CD4-positive, CD25-positive, alpha-beta regulatory T cell (primary cell): Measurements from ENCODE around the gene DCAF5. TPM values are rescaled to one million over a fixed set of nuclear protein-coding genes. Genes with fewer than 3 reads are reported as not detected.

Source experiments
- ATAC-seq, 2 donors: fragments of 150-1000 bp; cut with Tn5 transposase; one replicate each; pipeline ENCODE4 v1.10.0; 2021; ENCODE audit warnings: low read depth in 2 of 2, moderate number of reproducible peaks in 2 of 2, moderate library complexity in 1 of 2
- DNase-seq, 3 donors: peaks; one replicate each; pipeline versions ENCODE4 v3.0.0 to v3.0.0-alpha.2; 2012 to 2022; ENCODE audit warnings: mixed read lengths in 1 of 3
- H3K27ac ChIP-seq: one replicate; pipeline ENCODE4 v1.7.0; 2013; ENCODE audit warnings: mild to moderate bottlenecking, low read length; ENCODE audit not compliant: insufficient read depth, poor library complexity, severe bottlenecking
- H3K27me3 ChIP-seq: one replicate; pipeline ENCODE4 v1.7.0; 2013; ENCODE audit warnings: low read length; ENCODE audit not compliant: control insufficient read depth, insufficient read depth
- H3K36me3 ChIP-seq: one replicate; pipeline ENCODE4 v1.7.0; 2013; ENCODE audit warnings: mild to moderate bottlenecking, low read length, moderate library complexity; ENCODE audit not compliant: control insufficient read depth, insufficient read depth
- H3K4me1 ChIP-seq: 2 replicates; pipeline ENCODE4 v1.7.0; 2013; ENCODE audit warnings: mild to moderate bottlenecking, low read length; ENCODE audit not compliant: insufficient read depth, control insufficient read depth, poor library complexity, severe bottlenecking
- H3K4me3 ChIP-seq: one replicate; pipeline ENCODE4 v1.7.0; 2013; ENCODE audit warnings: low read depth, mild to moderate bottlenecking, low read length, moderate library complexity
- H3K9me3 ChIP-seq, 2 experiments: 1 replicate in 1 of 2; 2 replicates in 1 of 2; pipeline ENCODE4 v1.7.0; 2013; ENCODE audit warnings: low read length in 2 of 2, mild to moderate bottlenecking in 1 of 2, moderate library complexity in 1 of 2; ENCODE audit not compliant: control insufficient read depth in 2 of 2
- H3K27ac Mint-ChIP-seq, 3 donors: one replicate each; pipeline ENCODE4 v1.8.0; 2020 to 2022; ENCODE audit warnings: mild to moderate bottlenecking in 3 of 3, mixed read lengths in 3 of 3, moderate library complexity in 2 of 3
- H3K27me3 Mint-ChIP-seq: one replicate; pipeline ENCODE4 v1.8.0; 2022; ENCODE audit warnings: mild to moderate bottlenecking, mixed read lengths
- H3K36me3 Mint-ChIP-seq: one replicate; pipeline ENCODE4 v1.8.0; 2020; ENCODE audit warnings: mixed read lengths
- H3K4me1 Mint-ChIP-seq, 4 donors: one replicate each; pipeline ENCODE4 v1.8.0; 2020 to 2022; ENCODE audit warnings: mixed read lengths in 4 of 4, mild to moderate bottlenecking in 1 of 4
- H3K4me3 Mint-ChIP-seq, 4 donors: one replicate each; pipeline ENCODE4 v1.8.0; 2020 to 2022; ENCODE audit warnings: mild to moderate bottlenecking in 4 of 4, mixed read lengths in 4 of 4, moderate library complexity in 3 of 4
- H3K9me3 Mint-ChIP-seq, 7 donors: one replicate each; pipeline ENCODE4 v1.8.0; 2020 to 2022; ENCODE audit warnings: mixed read lengths in 7 of 7, mild to moderate bottlenecking in 3 of 7, moderate library complexity in 2 of 7
- polyA plus RNA-seq, 4 donors: library from polyadenylated mRNA; unstranded; fragments of 300-500 nt; fragmentation: Illumina TruSeq; gene quantifications; one replicate each; pipeline ENCODE4 v1.2.3, GENCODE V29; 2021
- total RNA-seq: library from RNA; stranded (reverse); gene quantifications from one replicate; pipeline ENCODE4 v1.2.3, GENCODE V29; 2022

Gene DCAF5
- total and polyA plus RNA-seq, 5 donors from 2014 or later, result 43.9 to 56.9 (median 53.5) TPM

GRCh38 chr14:69129264-69129880, 23.5 kb downstream of the DCAF5 start:
- H3K36me3 ChIP-seq, result no peaks in the 10 kb centered on the region
- no peaks in the 10 kb centered on the region for H3K27me3 ChIP-seq
- H3K4me3 Mint-ChIP-seq, result peak overlapping the region in 2 of 4 donors; percentile 7 to 40
- H3K9me3 Mint-ChIP-seq, result no peaks in the 10 kb centered on the region
- no peaks in the 10 kb centered on the region for H3K36me3 Mint-ChIP-seq
- no peak overlapping the region for H3K27ac ChIP-seq
- H3K4me1 Mint-ChIP-seq, result peaks cover 30 to 83% (median 49%) of the 10 kb centered on the region in 4 donors
- ATAC-seq (peak; percentile 79 to 87), DNase-seq (peak; percentile 56 to 85 (median 75))
- H3K4me3 ChIP-seq, result no peak overlapping the region
- H3K9me3 ChIP-seq, result no peaks in the 10 kb centered on the region
- H3K27ac Mint-ChIP-seq, result peak overlapping the region; percentile 38 to 72 (median 72)
- peaks cover 18% of the 10 kb centered on the region for H3K4me1 ChIP-seq
- no peaks in the 10 kb centered on the region for H3K27me3 Mint-ChIP-seq

- H3K4me3 ChIP-seq, result no peak overlapping the region
- Mint-ChIP-seq H3K9me3 (no peaks in the 10 kb centered on the region), H3K36me3 (peaks cover 54% of the 10 kb centered on the region), H3K27me3 (no peaks in the 10 kb centered on the region), H3K27ac (peak overlapping the region; percentile 22 to 92 (median 82)), H3K4me1 (peaks cover 27 to 62% (median 52%) of the 10 kb centered on the region in 4 donors), H3K4me3 (no peak overlapping the region)
- no peak overlapping the region for H3K27ac ChIP-seq
- H3K9me3 ChIP-seq, result no peaks in the 10 kb centered on the region
- no peaks in the 10 kb centered on the region for H3K27me3 ChIP-seq
- peaks cover 72% of the 10 kb centered on the region for H3K36me3 ChIP-seq
- peaks cover 23% of the 10 kb centered on the region for H3K4me1 ChIP-seq
- DNase-seq (no peak), ATAC-seq (no peak)
Observed at GRCh38 chr14:69118305-69118704, 34.6 kb downstream of the DCAF5 start.

- ATAC-seq (peak; percentile 67 to 71), DNase-seq (peak in 2 of 3 donors; percentile 16 to 58)
- Mint-ChIP-seq H3K36me3 (peaks cover 51% of the 10 kb centered on the region), H3K4me1 (peaks cover 27 to 53% (median 47%) of the 10 kb centered on the region in 4 donors), H3K4me3 (peak overlapping the region in 3 of 4 donors; percentile 49 to 62 (median 59)), H3K27ac (peak overlapping the region; percentile 77 to 92 (median 82)), H3K27me3 (no peaks in the 10 kb centered on the region), H3K9me3 (no peaks in the 10 kb centered on the region)
- Histone ChIP-seq H3K4me1 (peaks cover 23% of the 10 kb centered on the region), H3K36me3 (peaks cover 79% of the 10 kb centered on the region), H3K27ac (no peak overlapping the region), H3K9me3 (no peaks in the 10 kb centered on the region), H3K4me3 (peak overlapping the region; percentile 17), H3K27me3 (no peaks in the 10 kb centered on the region)
Observed at GRCh38 chr14:69117020-69117767, 35.7 kb downstream of the DCAF5 start.

GRCh38 chr14:69115407-69116185, 37.3 kb downstream of the DCAF5 start:
- Mint-ChIP-seq H3K27ac (no peak overlapping the region), H3K36me3 (peaks cover 43% of the 10 kb centered on the region), H3K9me3 (no peaks in the 10 kb centered on the region), H3K27me3 (no peaks in the 10 kb centered on the region), H3K4me1 (peaks cover 20 to 37% (median 33%) of the 10 kb centered on the region in 4 donors), H3K4me3 (no peak overlapping the region)
- Histone ChIP-seq H3K9me3 (no peaks in the 10 kb centered on the region), H3K27ac (no peak overlapping the region), H3K27me3 (no peaks in the 10 kb centered on the region), H3K4me3 (no peak overlapping the region), H3K36me3 (peaks cover 80% of the 10 kb centered on the region), H3K4me1 (peaks cover 23% of the 10 kb centered on the region)
- ATAC-seq (no peak), DNase-seq (no peak)

GRCh38 chr14:69114763-69115162, 38.2 kb downstream of the DCAF5 start:
- DNase-seq, result no peak
- no peak overlapping the region for H3K27ac Mint-ChIP-seq
- peak overlapping the region in 1 of 4 donors; percentile 61 for H3K4me3 Mint-ChIP-seq
- peaks cover 16 to 33% (median 31%) of the 10 kb centered on the region in 4 donors for H3K4me1 Mint-ChIP-seq
- peaks cover 42% of the 10 kb centered on the region for H3K36me3 Mint-ChIP-seq
- H3K9me3 Mint-ChIP-seq, result no peaks in the 10 kb centered on the region
- H3K9me3 ChIP-seq, result no peaks in the 10 kb centered on the region
- no peak overlapping the region for H3K4me3 ChIP-seq
- H3K27me3 ChIP-seq, result no peaks in the 10 kb centered on the region
- peaks cover 74% of the 10 kb centered on the region for H3K36me3 ChIP-seq
- no peak for ATAC-seq
- H3K4me1 ChIP-seq, result peaks cover 23% of the 10 kb centered on the region
- no peaks in the 10 kb centered on the region for H3K27me3 Mint-ChIP-seq
- no peak overlapping the region for H3K27ac ChIP-seq

GRCh38 chr14:69108358-69108757, 44.6 kb downstream of the DCAF5 start:
- Mint-ChIP-seq H3K27ac (peak overlapping the region in 1 of 3 donors; percentile 91), H3K27me3 (no peaks in the 10 kb centered on the region), H3K9me3 (no peaks in the 10 kb centered on the region), H3K4me3 (no peak overlapping the region), H3K4me1 (peaks cover 0 to 15% (median 6%) of the 10 kb centered on the region in 4 donors), H3K36me3 (peaks cover 26% of the 10 kb centered on the region)
- peaks cover 40% of the 10 kb centered on the region for H3K36me3 ChIP-seq
- H3K4me1 ChIP-seq, result no peaks in the 10 kb centered on the region
- ATAC-seq, result no peak
- H3K27me3 ChIP-seq, result no peaks in the 10 kb centered on the region
- H3K4me3 ChIP-seq, result no peak overlapping the region
- no peak overlapping the region for H3K27ac ChIP-seq
- H3K9me3 ChIP-seq, result no peaks in the 10 kb centered on the region
- no peak for DNase-seq

GRCh38 chr14:69107407-69108003, 45.4 kb downstream of the DCAF5 start:
- Mint-ChIP-seq H3K27me3 (no peaks in the 10 kb centered on the region), H3K9me3 (no peaks in the 10 kb centered on the region), H3K4me3 (peak overlapping the region in 1 of 4 donors; percentile 58), H3K36me3 (peaks cover 30% of the 10 kb centered on the region), H3K4me1 (peaks cover 0 to 21% (median 9%) of the 10 kb centered on the region in 4 donors), H3K27ac (no peak overlapping the region)
- Histone ChIP-seq H3K27me3 (no peaks in the 10 kb centered on the region), H3K4me1 (no peaks in the 10 kb centered on the region), H3K9me3 (no peaks in the 10 kb centered on the region), H3K4me3 (no peak overlapping the region), H3K36me3 (peaks cover 39% of the 10 kb centered on the region), H3K27ac (no peak overlapping the region)
- peak in 2 of 3 donors; percentile 50 to 68 for DNase-seq
- ATAC-seq, result peak in 1 of 2 donors; percentile 48
